HEK293 (cell line): ENCODE measurements around the gene CHRNE.

Experiments
- CTCF ChIA-PET: fragments of 350-600 bp; formaldehyde crosslinking; extraction: SDS; loops from one replicate; lab custom pipeline; 2021; ENCODE audit warnings: antibody characterized with exemption; lab: Yijun Ruan, JAX
- POLR2A ChIA-PET: fragments of 300-600 bp; formaldehyde crosslinking; extraction: SDS; loops from one replicate; lab custom pipeline; 2020; ENCODE audit warnings: antibody characterized with exemption, inconsistent platforms; lab: Yijun Ruan, JAX
- H3K27ac ChIP-seq: fragments of 200-500 bp; sonication (Bioruptor generic); 2 replicates; pipeline ENCODE4 v1.5.1; 2014; ENCODE audit warnings: low read depth, low read length, control low read depth, inconsistent platforms; ENCODE audit errors: extremely low read depth
- H3K36me3 ChIP-seq, 2 experiments: fragments of 200-500 bp in 1 of 2; sonication (Bioruptor generic) in 1 of 2; 1 replicate in 1 of 2; 2 replicates in 1 of 2; pipeline ENCODE4 v1.5.1; 2014 to 2017; ENCODE audit warnings: inconsistent platforms in 2 of 2, low read length in 2 of 2; ENCODE audit not compliant: control insufficient read depth in 2 of 2, insufficient read depth in 1 of 2
- H3K4me1 ChIP-seq: fragments of 200-500 bp; sonication (Bioruptor generic); 2 replicates; pipeline ENCODE4 v1.5.1; 2014; ENCODE audit warnings: mild to moderate bottlenecking, low read length, inconsistent platforms; ENCODE audit not compliant: control insufficient read depth, insufficient read depth
- H3K4me3 ChIP-seq: 2 replicates; pipeline ENCODE4 v1.5.1; 2011; ENCODE audit warnings: low read depth, mild to moderate bottlenecking, control low read depth, low read length, moderate library complexity
- H3K9me3 ChIP-seq: fragments of 200-500 bp; sonication (Bioruptor generic); 2 replicates; pipeline ENCODE4 v1.5.1; 2014; ENCODE audit warnings: low read depth, low read length, inconsistent platforms; ENCODE audit not compliant: control insufficient read depth, insufficient read depth
- EGR2 ChIP-seq: fragments of 450-650 bp; formaldehyde crosslinking; IDR thresholded peaks from 2 replicates; pipeline ENCODE4 v1.5.1; 2016; ENCODE audit warnings: low read depth, missing biosample characterization, missing genetic modification characterization
- GFI1B ChIP-seq: fragments of 450-650 bp; formaldehyde crosslinking; IDR thresholded peaks from 2 replicates; pipeline ENCODE4 v1.5.1; 2016; ENCODE audit warnings: missing biosample characterization, missing genetic modification characterization
- GLI2 ChIP-seq: fragments of 450-650 bp; formaldehyde crosslinking; IDR thresholded peaks from 2 replicates; pipeline ENCODE4; 2017; ENCODE audit warnings: missing biosample characterization, missing genetic modification characterization, low read depth, borderline replicate concordance
- KLF1 ChIP-seq: fragments of 450-650 bp; formaldehyde crosslinking; IDR thresholded peaks from 2 replicates; pipeline ENCODE4 v1.5.1; 2016; ENCODE audit warnings: missing biosample characterization, missing genetic modification characterization
- KLF8 ChIP-seq: fragments of 450-650 bp; formaldehyde crosslinking; IDR thresholded peaks from 2 replicates; pipeline ENCODE4 v1.5.1; 2016; ENCODE audit warnings: missing biosample characterization, missing genetic modification characterization
- SALL2 ChIP-seq: fragments of 450-650 bp; formaldehyde crosslinking; IDR thresholded peaks from 2 replicates; pipeline ENCODE4 v1.5.0; 2017; ENCODE audit warnings: missing biosample characterization, mild to moderate bottlenecking, missing genetic modification characterization, borderline replicate concordance
- SCRT1 ChIP-seq: fragments of 450-650 bp; formaldehyde crosslinking; IDR thresholded peaks from 2 replicates; pipeline ENCODE4 v1.5.1; 2016; ENCODE audit warnings: missing biosample characterization, missing genetic modification characterization, borderline replicate concordance
- YY1 ChIP-seq: fragments of 450-650 bp; formaldehyde crosslinking; IDR thresholded peaks from 2 replicates; pipeline ENCODE4 v1.5.1; 2018; ENCODE audit warnings: missing biosample characterization, missing genetic modification characterization
- ZBTB20 ChIP-seq: fragments of 450-650 bp; formaldehyde crosslinking; IDR thresholded peaks from 2 replicates; pipeline ENCODE4 v1.5.1; 2016; ENCODE audit warnings: missing biosample characterization, missing genetic modification characterization
- ZFHX2 ChIP-seq: fragments of 450-650 bp; formaldehyde crosslinking; conservative IDR thresholded peaks from 2 replicates; pipeline ENCODE4 v1.5.1; 2016; ENCODE audit warnings: missing biosample characterization, missing genetic modification characterization
- ZFP69B ChIP-seq: fragments of 450-650 bp; formaldehyde crosslinking; IDR thresholded peaks from 2 replicates; pipeline ENCODE4 v1.5.1; 2016; ENCODE audit warnings: missing biosample characterization, missing genetic modification characterization
- ZNF10 ChIP-seq: fragments of 450-650 bp; formaldehyde crosslinking; IDR thresholded peaks from 2 replicates; pipeline ENCODE4 v1.5.1; 2017; ENCODE audit warnings: missing biosample characterization, missing genetic modification characterization
- ZNF174 ChIP-seq: fragments of 450-650 bp; formaldehyde crosslinking; IDR thresholded peaks from 2 replicates; pipeline ENCODE4 v1.5.0; 2017; ENCODE audit warnings: missing biosample characterization, mild to moderate bottlenecking, missing genetic modification characterization
- ZNF350 ChIP-seq: fragments of 450-650 bp; formaldehyde crosslinking; IDR thresholded peaks from 2 replicates; pipeline ENCODE4 v1.5.0; 2017; ENCODE audit warnings: missing biosample characterization, mild to moderate bottlenecking, missing genetic modification characterization
- ZNF366 ChIP-seq: fragments of 450-650 bp; formaldehyde crosslinking; conservative IDR thresholded peaks from 2 replicates; pipeline ENCODE4 v1.5.1; 2016; ENCODE audit warnings: missing biosample characterization, missing genetic modification characterization
- ZNF391 ChIP-seq: fragments of 450-650 bp; formaldehyde crosslinking; IDR thresholded peaks from 2 replicates; pipeline ENCODE4 v1.5.1; 2016; ENCODE audit warnings: low read depth, missing biosample characterization, missing genetic modification characterization, borderline replicate concordance
- ZNF624 ChIP-seq: fragments of 450-650 bp; formaldehyde crosslinking; IDR thresholded peaks from 2 replicates; pipeline ENCODE4 v1.5.1; 2017; ENCODE audit warnings: missing biosample characterization, missing genetic modification characterization
- ZNF768 ChIP-seq: fragments of 450-650 bp; formaldehyde crosslinking; IDR thresholded peaks from 2 replicates; pipeline ENCODE4 v1.5.1; 2018; ENCODE audit warnings: missing biosample characterization, mild to moderate bottlenecking, missing genetic modification characterization
- TF ChIP-seq, protein P1 (sequence below): fragments of 450-650 bp; formaldehyde crosslinking; IDR thresholded peaks from 2 replicates; pipeline ENCODE4 v1.5.1; 2016; ENCODE audit warnings: missing biosample characterization, missing genetic modification characterization
- TF ChIP-seq, protein P2 (sequence below): fragments of 450-650 bp; formaldehyde crosslinking; IDR thresholded peaks from 2 replicates; pipeline ENCODE4 v1.5.1; 2016; ENCODE audit warnings: missing biosample characterization, missing genetic modification characterization, low read depth
- TF ChIP-seq, protein P3 (sequence below): fragments of 450-650 bp; formaldehyde crosslinking; IDR thresholded peaks from 2 replicates; pipeline ENCODE4 v1.5.1; 2017; ENCODE audit warnings: missing biosample characterization, missing genetic modification characterization
- TF ChIP-seq, protein P4 (sequence below): fragments of 450-650 bp; formaldehyde crosslinking; IDR thresholded peaks from 2 replicates; pipeline ENCODE4 v1.5.1; 2016; ENCODE audit warnings: missing biosample characterization, missing genetic modification characterization

Gene CHRNE

DNA sequence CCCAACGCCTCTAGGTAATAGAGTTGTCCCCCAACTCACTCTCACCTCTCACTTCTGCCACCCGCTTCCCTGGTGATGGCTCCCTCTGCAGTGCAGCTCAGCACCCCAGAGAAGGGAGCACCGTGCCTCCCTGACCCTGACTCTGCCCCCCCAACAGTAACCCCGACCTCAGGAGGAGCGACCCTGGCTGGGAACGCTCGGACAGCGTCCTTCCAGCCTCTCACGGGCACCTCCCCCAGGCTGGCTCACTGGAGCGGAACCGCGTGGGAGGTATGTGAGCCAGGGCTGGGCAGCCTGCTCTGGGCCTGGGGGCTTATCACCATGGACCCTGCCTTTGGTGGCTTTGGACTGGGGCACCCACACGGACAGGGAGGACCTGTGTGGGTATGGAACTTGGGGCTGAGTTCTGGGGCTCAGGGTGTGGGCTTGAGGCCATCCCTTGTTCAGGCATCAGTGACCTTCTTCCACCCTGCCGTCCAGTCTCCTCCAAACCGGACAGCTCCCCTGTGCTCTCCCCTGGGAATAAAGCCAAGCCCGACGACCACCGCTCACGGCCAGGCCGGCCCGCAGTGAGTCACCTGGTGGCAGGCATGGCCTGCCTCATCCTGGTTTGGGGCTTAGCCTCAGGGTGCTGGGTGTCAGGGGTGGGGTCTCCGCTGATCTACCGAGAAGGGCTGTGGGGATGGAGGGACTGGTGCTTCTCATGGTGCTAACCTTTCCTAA is 10.2 kb downstream of the CHRNE start:
- Histone ChIP-seq H3K9me3 (no peaks in the 10 kb centered on the region), H3K36me3 (peaks cover 17 to 88% of the 10 kb centered on the region in 2 experiments; a peak in 2 of 3 replicates), H3K4me1 (no peaks in the 10 kb centered on the region), H3K4me3 (no peak overlapping the region), H3K27ac (no peak overlapping the region)
- peak; percentile 69 for TF ChIP-seq EGR2 (tag by site-specific recombination)
- TF ChIP-seq, protein P1, sequence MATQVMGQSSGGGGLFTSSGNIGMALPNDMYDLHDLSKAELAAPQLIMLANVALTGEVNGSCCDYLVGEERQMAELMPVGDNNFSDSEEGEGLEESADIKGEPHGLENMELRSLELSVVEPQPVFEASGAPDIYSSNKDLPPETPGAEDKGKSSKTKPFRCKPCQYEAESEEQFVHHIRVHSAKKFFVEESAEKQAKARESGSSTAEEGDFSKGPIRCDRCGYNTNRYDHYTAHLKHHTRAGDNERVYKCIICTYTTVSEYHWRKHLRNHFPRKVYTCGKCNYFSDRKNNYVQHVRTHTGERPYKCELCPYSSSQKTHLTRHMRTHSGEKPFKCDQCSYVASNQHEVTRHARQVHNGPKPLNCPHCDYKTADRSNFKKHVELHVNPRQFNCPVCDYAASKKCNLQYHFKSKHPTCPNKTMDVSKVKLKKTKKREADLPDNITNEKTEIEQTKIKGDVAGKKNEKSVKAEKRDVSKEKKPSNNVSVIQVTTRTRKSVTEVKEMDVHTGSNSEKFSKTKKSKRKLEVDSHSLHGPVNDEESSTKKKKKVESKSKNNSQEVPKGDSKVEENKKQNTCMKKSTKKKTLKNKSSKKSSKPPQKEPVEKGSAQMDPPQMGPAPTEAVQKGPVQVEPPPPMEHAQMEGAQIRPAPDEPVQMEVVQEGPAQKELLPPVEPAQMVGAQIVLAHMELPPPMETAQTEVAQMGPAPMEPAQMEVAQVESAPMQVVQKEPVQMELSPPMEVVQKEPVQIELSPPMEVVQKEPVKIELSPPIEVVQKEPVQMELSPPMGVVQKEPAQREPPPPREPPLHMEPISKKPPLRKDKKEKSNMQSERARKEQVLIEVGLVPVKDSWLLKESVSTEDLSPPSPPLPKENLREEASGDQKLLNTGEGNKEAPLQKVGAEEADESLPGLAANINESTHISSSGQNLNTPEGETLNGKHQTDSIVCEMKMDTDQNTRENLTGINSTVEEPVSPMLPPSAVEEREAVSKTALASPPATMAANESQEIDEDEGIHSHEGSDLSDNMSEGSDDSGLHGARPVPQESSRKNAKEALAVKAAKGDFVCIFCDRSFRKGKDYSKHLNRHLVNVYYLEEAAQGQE, result peak; percentile 72
- TF ChIP-seq ZFHX2, result peak; percentile 63
- no peak for TF ChIP-seq YY1 (tag by site-specific recombination)
- CTCF ChIA-PET, result interaction anchor here (1.1 kb wide), 1 partner anchor 10 kb away, joined by 3 read pairs; the partner anchor contains the start of gene CHRNE
- POLR2A ChIA-PET, result no interaction called here

DNA sequence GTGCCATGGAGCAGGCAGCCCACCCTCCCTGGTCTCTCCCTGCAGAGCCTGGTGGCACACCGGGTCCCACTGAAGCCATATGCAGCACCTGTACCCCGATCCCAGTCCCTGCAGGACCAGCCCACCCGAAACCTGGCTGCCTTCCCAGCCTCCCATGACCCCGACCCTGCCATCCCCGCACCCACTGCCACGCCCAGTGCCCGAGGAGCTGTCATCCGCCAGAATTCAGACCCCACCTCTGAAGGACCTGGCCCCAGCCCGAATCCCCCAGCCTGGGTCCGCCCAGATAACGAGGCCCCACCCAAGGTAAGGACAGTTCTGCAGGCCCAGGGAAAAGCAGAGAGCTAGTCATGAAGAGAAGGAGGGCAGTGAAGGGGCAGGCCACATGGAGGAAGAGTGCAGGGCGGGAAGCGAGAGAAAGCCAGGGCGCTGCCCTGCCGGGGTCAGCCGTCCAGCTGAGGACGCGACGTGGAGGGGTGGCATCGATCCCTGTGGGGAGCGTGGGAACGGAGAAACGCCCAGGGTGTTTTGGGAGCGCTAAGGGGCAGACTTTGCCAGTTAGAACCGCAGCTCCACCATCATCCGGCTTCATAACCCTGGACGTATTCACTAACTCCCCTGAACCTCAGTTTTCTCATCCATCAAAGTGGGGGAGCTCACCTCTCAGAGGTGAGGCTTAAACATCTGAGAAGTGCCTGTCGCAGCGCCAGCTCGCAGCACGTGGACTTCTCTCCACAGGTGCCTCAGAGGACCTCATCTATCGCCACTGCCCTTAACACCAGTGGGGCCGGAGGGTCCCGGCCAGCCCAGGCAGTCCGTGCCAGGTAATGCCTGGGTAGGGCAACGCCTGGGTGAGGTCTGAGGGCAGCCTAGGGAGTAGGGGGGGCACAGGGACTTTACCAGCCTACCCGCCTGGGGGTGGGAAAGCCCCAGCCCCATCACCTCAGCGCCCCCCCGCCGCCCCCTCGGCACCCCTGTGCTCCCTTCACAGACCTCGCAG is 11.2 kb downstream of the CHRNE start:
- ChIA-PET POLR2A (no interaction called here), CTCF (interaction anchor here (0.6 to 2.1 kb wide), 9 partner anchors 10 to 372 kb away, joined by 3 to 7 read pairs (median 3); partner anchors contain the start of genes CHRNE and PSMB6)
- Histone ChIP-seq H3K4me1 (no peaks in the 10 kb centered on the region), H3K27ac (no peak overlapping the region), H3K4me3 (no peak overlapping the region), H3K9me3 (no peaks in the 10 kb centered on the region), H3K36me3 (peaks cover 17 to 90% of the 10 kb centered on the region in 2 experiments; a peak in 2 of 3 replicates)
- TF ChIP-seq ZNF768 (tag by site-specific recombination) (no peak), KLF1 (tag by site-specific recombination) (peak; percentile 100), ZNF350 (no peak), SCRT1 (tag by site-specific recombination) (no peak), ZNF624 (tag by site-specific recombination) (no peak), ZNF174 (no peak), KLF8 (0 out of 2 replicates have a peak, but pooled peaks have one; percentile 29), GLI2 (tag by site-specific recombination) (no peak), ZFP69B (tag by site-specific recombination) (no peak), ZNF10 (no peak), ZNF366 (tag by site-specific recombination) (no peak), GFI1B (tag by site-specific recombination) (no peak), ZBTB20 (no peak), ZNF391 (tag by site-specific recombination) (no peak), ZFHX2 (no peak), SALL2 (tag by site-specific recombination) (no peak)
- TF ChIP-seq, protein P2, sequence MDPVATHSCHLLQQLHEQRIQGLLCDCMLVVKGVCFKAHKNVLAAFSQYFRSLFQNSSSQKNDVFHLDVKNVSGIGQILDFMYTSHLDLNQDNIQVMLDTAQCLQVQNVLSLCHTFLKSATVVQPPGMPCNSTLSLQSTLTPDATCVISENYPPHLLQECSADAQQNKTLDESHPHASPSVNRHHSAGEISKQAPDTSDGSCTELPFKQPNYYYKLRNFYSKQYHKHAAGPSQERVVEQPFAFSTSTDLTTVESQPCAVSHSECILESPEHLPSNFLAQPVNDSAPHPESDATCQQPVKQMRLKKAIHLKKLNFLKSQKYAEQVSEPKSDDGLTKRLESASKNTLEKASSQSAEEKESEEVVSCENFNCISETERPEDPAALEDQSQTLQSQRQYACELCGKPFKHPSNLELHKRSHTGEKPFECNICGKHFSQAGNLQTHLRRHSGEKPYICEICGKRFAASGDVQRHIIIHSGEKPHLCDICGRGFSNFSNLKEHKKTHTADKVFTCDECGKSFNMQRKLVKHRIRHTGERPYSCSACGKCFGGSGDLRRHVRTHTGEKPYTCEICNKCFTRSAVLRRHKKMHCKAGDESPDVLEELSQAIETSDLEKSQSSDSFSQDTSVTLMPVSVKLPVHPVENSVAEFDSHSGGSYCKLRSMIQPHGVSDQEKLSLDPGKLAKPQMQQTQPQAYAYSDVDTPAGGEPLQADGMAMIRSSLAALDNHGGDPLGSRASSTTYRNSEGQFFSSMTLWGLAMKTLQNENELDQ (tag by site-specific recombination), result no peak
- TF ChIP-seq, protein P3, sequence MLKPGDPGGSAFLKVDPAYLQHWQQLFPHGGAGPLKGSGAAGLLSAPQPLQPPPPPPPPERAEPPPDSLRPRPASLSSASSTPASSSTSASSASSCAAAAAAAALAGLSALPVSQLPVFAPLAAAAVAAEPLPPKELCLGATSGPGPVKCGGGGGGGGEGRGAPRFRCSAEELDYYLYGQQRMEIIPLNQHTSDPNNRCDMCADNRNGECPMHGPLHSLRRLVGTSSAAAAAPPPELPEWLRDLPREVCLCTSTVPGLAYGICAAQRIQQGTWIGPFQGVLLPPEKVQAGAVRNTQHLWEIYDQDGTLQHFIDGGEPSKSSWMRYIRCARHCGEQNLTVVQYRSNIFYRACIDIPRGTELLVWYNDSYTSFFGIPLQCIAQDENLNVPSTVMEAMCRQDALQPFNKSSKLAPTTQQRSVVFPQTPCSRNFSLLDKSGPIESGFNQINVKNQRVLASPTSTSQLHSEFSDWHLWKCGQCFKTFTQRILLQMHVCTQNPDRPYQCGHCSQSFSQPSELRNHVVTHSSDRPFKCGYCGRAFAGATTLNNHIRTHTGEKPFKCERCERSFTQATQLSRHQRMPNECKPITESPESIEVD (tag by site-specific recombination), result no peak
- TF ChIP-seq, protein P4, sequence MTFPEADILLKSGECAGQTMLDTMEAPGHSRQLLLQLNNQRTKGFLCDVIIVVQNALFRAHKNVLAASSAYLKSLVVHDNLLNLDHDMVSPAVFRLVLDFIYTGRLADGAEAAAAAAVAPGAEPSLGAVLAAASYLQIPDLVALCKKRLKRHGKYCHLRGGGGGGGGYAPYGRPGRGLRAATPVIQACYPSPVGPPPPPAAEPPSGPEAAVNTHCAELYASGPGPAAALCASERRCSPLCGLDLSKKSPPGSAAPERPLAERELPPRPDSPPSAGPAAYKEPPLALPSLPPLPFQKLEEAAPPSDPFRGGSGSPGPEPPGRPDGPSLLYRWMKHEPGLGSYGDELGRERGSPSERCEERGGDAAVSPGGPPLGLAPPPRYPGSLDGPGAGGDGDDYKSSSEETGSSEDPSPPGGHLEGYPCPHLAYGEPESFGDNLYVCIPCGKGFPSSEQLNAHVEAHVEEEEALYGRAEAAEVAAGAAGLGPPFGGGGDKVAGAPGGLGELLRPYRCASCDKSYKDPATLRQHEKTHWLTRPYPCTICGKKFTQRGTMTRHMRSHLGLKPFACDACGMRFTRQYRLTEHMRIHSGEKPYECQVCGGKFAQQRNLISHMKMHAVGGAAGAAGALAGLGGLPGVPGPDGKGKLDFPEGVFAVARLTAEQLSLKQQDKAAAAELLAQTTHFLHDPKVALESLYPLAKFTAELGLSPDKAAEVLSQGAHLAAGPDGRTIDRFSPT (tag by site-specific recombination), result 0 out of 2 replicates have a peak, but pooled peaks have one; percentile 10
